ENCODE data around the gene LEMD1. TPM values are rescaled to one million over a fixed set of nuclear protein-coding genes. Genes with fewer than 3 reads are reported as not detected.
"Not testable (repeated sequence)": the region's sequence is repeated elsewhere in the genome, so short reads cannot be mapped to it uniquely, and the experiment has no call there.

Gene LEMD1
- total RNA-seq, 1 donor from 2014 or later, result not detected

DNA sequence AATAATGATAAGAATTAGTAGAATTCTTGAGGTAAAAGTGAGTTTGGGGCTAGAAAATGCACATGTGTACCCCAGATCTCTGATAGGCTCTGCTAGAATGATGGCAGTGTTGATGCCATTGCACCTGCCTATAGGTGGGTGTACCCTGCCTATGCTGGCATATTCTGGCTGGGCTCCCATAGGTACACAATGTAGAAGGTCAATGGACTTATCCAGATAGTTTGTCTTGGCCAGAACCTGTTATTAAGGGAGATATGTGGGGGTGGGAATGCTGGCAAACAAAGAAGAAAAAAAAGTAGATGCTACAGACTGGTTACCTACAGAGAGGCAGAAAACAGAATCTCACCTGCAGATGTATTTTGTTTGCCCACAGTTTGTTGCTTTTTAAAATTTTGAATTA, 51.1 kb downstream of the LEMD1 start:
- Histone ChIP-seq H3K36me3 (no peaks in the 10 kb centered on the region), H3K27ac (peak overlapping the region in 1 of 2 donors; percentile 21), H3K4me1 (peaks cover 7 to 27% of the 10 kb centered on the region in 2 donors), H3K4me3 (no peak overlapping the region), H3K27me3 (no peaks in the 10 kb centered on the region), H3K9me3 (no peaks in the 10 kb centered on the region)
- intact Hi-C loops (cut with DNase I), result no loop called here
- TF ChIP-seq, protein P1, sequence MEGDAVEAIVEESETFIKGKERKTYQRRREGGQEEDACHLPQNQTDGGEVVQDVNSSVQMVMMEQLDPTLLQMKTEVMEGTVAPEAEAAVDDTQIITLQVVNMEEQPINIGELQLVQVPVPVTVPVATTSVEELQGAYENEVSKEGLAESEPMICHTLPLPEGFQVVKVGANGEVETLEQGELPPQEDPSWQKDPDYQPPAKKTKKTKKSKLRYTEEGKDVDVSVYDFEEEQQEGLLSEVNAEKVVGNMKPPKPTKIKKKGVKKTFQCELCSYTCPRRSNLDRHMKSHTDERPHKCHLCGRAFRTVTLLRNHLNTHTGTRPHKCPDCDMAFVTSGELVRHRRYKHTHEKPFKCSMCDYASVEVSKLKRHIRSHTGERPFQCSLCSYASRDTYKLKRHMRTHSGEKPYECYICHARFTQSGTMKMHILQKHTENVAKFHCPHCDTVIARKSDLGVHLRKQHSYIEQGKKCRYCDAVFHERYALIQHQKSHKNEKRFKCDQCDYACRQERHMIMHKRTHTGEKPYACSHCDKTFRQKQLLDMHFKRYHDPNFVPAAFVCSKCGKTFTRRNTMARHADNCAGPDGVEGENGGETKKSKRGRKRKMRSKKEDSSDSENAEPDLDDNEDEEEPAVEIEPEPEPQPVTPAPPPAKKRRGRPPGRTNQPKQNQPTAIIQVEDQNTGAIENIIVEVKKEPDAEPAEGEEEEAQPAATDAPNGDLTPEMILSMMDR (IDR thresholded peaks at IDR 0.05), result no peak
- DNase-seq (ENCODE audit: low spot score in 2 of 2), result no peak

GRCh38 chr1:205369701-205370123, 52.1 kb downstream of the LEMD1 start:
- TF ChIP-seq, protein P1 (IDR thresholded peaks at IDR 0.05), result no peak
- Histone ChIP-seq H3K4me1 (peaks cover 4 to 22% of the 10 kb centered on the region in 2 donors), H3K9me3 (no peaks in the 10 kb centered on the region), H3K4me3 (no peak overlapping the region), H3K27ac (peak overlapping the region in 1 of 2 donors; percentile 34), H3K27me3 (no peaks in the 10 kb centered on the region), H3K36me3 (no peaks in the 10 kb centered on the region)
- DNase-seq (ENCODE audit: low spot score in 2 of 2), result no peak
- intact Hi-C loops (cut with DNase I), result no loop called here

DNA sequence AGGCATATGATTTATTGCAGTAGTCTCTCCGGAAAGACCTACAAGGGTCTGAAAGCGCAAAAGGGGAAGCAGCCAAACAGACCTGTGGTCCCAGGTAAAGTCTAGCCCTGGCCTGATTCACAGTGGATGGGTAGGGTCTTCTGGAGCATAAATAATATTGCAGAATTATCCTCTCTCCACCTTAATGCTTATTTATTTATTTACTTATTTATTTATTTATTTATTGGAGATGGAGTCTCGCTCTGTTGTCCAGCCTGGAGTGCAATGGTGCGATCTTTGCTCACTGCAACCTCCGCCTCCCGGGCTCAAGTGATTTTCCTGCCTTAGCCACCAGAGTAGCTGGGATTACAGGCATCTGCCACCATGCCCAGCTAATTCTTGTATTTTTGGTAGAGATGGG, 53.4 kb downstream of the LEMD1 start:
- TF ChIP-seq, protein P1 (IDR thresholded peaks at IDR 0.05), result no peak
- Histone ChIP-seq H3K27ac (no peak overlapping the region), H3K27me3 (no peaks in the 10 kb centered on the region), H3K4me1 (peaks cover 0 to 11% of the 10 kb centered on the region in 2 donors), H3K4me3 (no peak overlapping the region), H3K9me3 (no peaks in the 10 kb centered on the region), H3K36me3 (no peaks in the 10 kb centered on the region)
- intact Hi-C loops (cut with DNase I), result no loop called here
- no peak for DNase-seq (ENCODE audit: low spot score in 2 of 2)

DNA sequence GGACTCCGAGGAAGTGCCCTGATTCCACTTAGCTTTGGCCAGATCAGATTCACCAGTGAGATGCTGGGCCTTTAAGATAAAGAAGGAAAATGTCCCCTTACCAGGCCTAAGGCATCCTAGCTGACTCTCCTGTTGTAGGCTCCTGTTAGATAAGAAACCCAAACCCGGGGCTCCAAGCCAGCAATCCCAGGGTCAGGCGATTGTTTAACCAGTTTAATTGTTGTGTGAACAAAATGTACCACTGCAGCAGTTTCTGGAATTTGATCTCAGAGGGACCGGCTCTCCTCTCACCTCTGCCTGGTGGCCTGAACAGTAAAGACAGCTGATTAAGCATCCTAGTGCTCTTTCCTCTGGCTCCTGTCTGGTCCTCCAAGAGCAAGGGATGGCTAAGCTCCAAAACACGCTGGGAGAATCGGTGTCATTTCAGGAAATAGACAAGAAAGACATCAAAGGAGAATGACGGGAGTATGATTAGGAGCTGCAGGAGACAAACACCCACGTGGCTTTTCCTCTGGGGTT, 55.9 kb downstream of the LEMD1 start:
- no peaks in the 10 kb centered on the region for H3K36me3 ChIP-seq
- H3K4me1 ChIP-seq, result no peaks in the 10 kb centered on the region
- no peak overlapping the region for H3K27ac ChIP-seq
- intact Hi-C loops (cut with DNase I), result no loop called here
- TF ChIP-seq, protein P1 (IDR thresholded peaks at IDR 0.05), result no peak
- H3K9me3 ChIP-seq, result no peaks in the 10 kb centered on the region
- no peak overlapping the region for H3K4me3 ChIP-seq
- no peak for DNase-seq (ENCODE audit: low spot score in 2 of 2)
- no peaks in the 10 kb centered on the region for H3K27me3 ChIP-seq

- intact Hi-C loops (cut with DNase I); H3K27ac ChIP-seq; DNase-seq (ENCODE audit: low spot score in 2 of 2); H3K27me3 ChIP-seq; H3K36me3 ChIP-seq; H3K4me3 ChIP-seq; H3K4me1 ChIP-seq; H3K9me3 ChIP-seq: not testable (repeated sequence)
Measured at GRCh38 chr1:205365086-205365485, 56.8 kb downstream of the LEMD1 start.

DNA sequence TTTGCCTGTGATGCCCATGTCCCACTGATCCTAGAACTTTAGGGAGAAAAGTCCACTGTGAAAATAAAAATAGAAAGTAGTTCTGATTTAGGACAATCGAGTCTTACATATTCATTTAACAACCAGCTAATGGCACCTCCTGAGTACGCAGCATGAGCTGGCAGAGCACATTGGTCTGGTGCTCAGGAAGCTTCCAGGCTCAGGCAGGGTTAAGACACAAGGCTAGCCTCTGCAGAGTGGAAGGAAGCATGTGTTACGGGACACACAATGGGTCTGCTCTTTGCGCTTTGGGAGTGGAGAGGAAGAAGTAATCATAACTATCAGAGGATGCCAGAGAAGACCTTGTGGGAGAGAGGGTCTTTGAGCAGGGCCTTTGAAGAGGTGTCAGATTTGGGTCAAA, 61.0 kb downstream of the LEMD1 start:
- TF ChIP-seq, protein P1 (IDR thresholded peaks at IDR 0.05), result no peak
- no peaks in the 10 kb centered on the region for H3K36me3 ChIP-seq
- no peaks in the 10 kb centered on the region for H3K4me1 ChIP-seq
- no peaks in the 10 kb centered on the region for H3K9me3 ChIP-seq
- H3K4me3 ChIP-seq, result no peak overlapping the region
- DNase-seq (ENCODE audit: low spot score in 2 of 2), result no peak
- intact Hi-C loops (cut with DNase I), result no loop called here
- H3K27ac ChIP-seq, result no peak overlapping the region
- H3K27me3 ChIP-seq, result no peaks in the 10 kb centered on the region
